ENCODE data around the gene TOPAZ1. TPM values are rescaled to one million over a fixed set of nuclear protein-coding genes. Genes with fewer than 3 reads are reported as not detected.

The TOPAZ1 gene
- total and polyA plus RNA-seq, 9 of the 15 experiments (the other 6 are each of a cell fraction or from before 2014, with no cell fraction given): 0.01 TPM; not detected in 8

- Histone ChIP-seq H2AFZ (ENCODE audit: low read depth, low read length) (peak overlapping the region; percentile 72), H3K4me2 (ENCODE audit: insufficient read depth, low read length) (no peak overlapping the region; the same call in 1 of the 2 replicates), H3K27ac (ENCODE audit: extremely low read depth, low read depth, low read length) (peak overlapping the region; percentile 54; the same call in 2 of the 3 replicates), H3K36me3 (ENCODE audit: control insufficient read depth, insufficient read depth, low read length) (no peaks in the 10 kb centered on the region), H3K4me1 (replicated peaks in 1 of 2; ENCODE audit: control insufficient read depth in 2 of 2, insufficient read depth in 2 of 2, low read length in 2 of 2) (peaks cover 0 to 6% of the 10 kb centered on the region in 2 experiments; a peak in 1 of 5 replicates), H3K4me3 (no peak overlapping the region), H3K9me3 (replicated peaks; ENCODE audit: control insufficient read depth, insufficient read depth, low read depth, low read length) (0 out of 2 replicates have a peak, but pooled peaks cover 2% of the 10 kb centered on the region), H3K27me3 (ENCODE audit: control insufficient read depth in 2 of 2, insufficient read depth in 2 of 2, low read length in 2 of 2) (no peaks in the 10 kb centered on the region), H4K20me1 (replicated peaks; ENCODE audit: control insufficient read depth, insufficient read depth, low read length) (no peaks in the 10 kb centered on the region), H3K9me1 (ENCODE audit: control insufficient read depth, insufficient read depth, low read length) (no peaks in the 10 kb centered on the region), H3K9ac (ENCODE audit: insufficient read depth in 1 of 2, low read depth in 2 of 2, low read length in 2 of 2) (no peak overlapping the region), H3K79me2 (ENCODE audit: control insufficient read depth, insufficient read depth, low read length) (no peaks in the 10 kb centered on the region)
- in situ Hi-C loops (cut with MboI): no loop called here
- ATAC-seq: no peak; the same call in 2 of the 3 replicates
- intact Hi-C loops (cut with micrococcal nuclease): no loop called here
- BruUV-seq (replicated peaks): no TSS peak
- no peak for DNase-seq (ENCODE audit: extremely low read depth in 1 of 4, low spot score in 3 of 4)
- 22% methylated on average over 3 of the region's 3 CpGs for WGBS (ENCODE audit: insufficient coverage, low coverage, missing lambda C conversion rate)
- ChIA-PET POLR2A (interaction anchor here (1.2 kb wide), 1 partner anchor 13 kb away, joined by 5 read pairs; no protein-coding TSS in a partner anchor), CTCF (ENCODE audit: low intra/inter-chr PET ratio) (no interaction called here)
- peak; percentile 46 for FAIRE-seq
- TF ChIP-seq REST (IDR thresholded peaks at IDR 0.05; ENCODE audit: borderline replicate concordance) (peak; percentile 40; the same call in 1 of the 2 replicates), REST (CRISPR knock-in tag; IDR thresholded peaks at IDR 0.05; ENCODE audit: low read depth) (no peak), PREB (CRISPR knock-in tag; IDR thresholded peaks at IDR 0.05) (no peak), GABPA (tag; conservative IDR thresholded peaks at IDR 0.05; ENCODE audit: low read depth) (peak; percentile 66), SMARCE1 (IDR thresholded peaks at IDR 0.05) (no peak), USF2 (CRISPR knock-in tag; IDR thresholded peaks at IDR 0.05) (no peak), EZH2 (IDR thresholded peaks at IDR 0.05; ENCODE audit: borderline replicate concordance, low read depth, low read length) (no peak), ETS1 (conservative IDR thresholded peaks at IDR 0.05; ENCODE audit: control insufficient read depth, low read depth, low read length) (no peak), HMBOX1 (IDR thresholded peaks at IDR 0.05) (0 out of 2 replicates have a peak, but pooled peaks have one; percentile 38)
Measured at GRCh38 chr3:44265815-44266214, 24.1 kb downstream of the TOPAZ1 start.

All from K562 (cell line).